ENCODE data around the gene TMEM86A.
A peak's percentile ranks its signal among the peaks of the same experiment; 100 is the strongest.

Gene TMEM86A

GRCh38 chr11:18699269-18699596 lies 654 bp downstream of the TMEM86A start:
- DNase-seq: no peak
- H3K4me3 ChIP-seq (ENCODE audit: low read depth, low read length): peak overlapping the region; percentile 59
- H3K36me3 ChIP-seq (replicated peaks): no peaks in the 10 kb centered on the region
- TF ChIP-seq CTCF (IDR thresholded peaks at IDR 0.05; ENCODE audit: low read depth, low read length, missing control alignments): no peak
- in situ Hi-C loops (cut with HindIII; ENCODE audit: low pct_ligation_motif_present, low sequenced_read_pairs): no loop called here
- H3K27ac ChIP-seq: no peak overlapping the region
- no peaks in the 10 kb centered on the region for H3K27me3 ChIP-seq (replicated peaks)

GRCh38 chr11:18699848-18700261 lies 1.3 kb downstream of the TMEM86A start:
- no peak overlapping the region for H3K27ac ChIP-seq
- no peak for DNase-seq
- H3K27me3 ChIP-seq (replicated peaks): no peaks in the 10 kb centered on the region
- H3K36me3 ChIP-seq (replicated peaks): no peaks in the 10 kb centered on the region
- H3K4me3 ChIP-seq (ENCODE audit: low read depth, low read length): no peak overlapping the region
- in situ Hi-C loops (cut with HindIII; ENCODE audit: low pct_ligation_motif_present, low sequenced_read_pairs): no loop called here
- no peak for TF ChIP-seq CTCF (IDR thresholded peaks at IDR 0.05; ENCODE audit: low read depth, low read length, missing control alignments)

GRCh38 chr11:18700375-18700774 lies 1.8 kb downstream of the TMEM86A start:
- H3K4me3 ChIP-seq (ENCODE audit: low read depth, low read length): no peak overlapping the region
- no peak for TF ChIP-seq CTCF (IDR thresholded peaks at IDR 0.05; ENCODE audit: low read depth, low read length, missing control alignments)
- H3K27ac ChIP-seq: no peak overlapping the region

GRCh38 chr11:18700872-18701271 lies 2.3 kb downstream of the TMEM86A start:
- Histone ChIP-seq H3K27ac (no peak overlapping the region), H3K27me3 (replicated peaks) (no peaks in the 10 kb centered on the region), H3K36me3 (replicated peaks) (no peaks in the 10 kb centered on the region), H3K4me3 (ENCODE audit: low read depth, low read length) (no peak overlapping the region)
- TF ChIP-seq CTCF (IDR thresholded peaks at IDR 0.05; ENCODE audit: low read depth, low read length, missing control alignments): no peak
- in situ Hi-C loops (cut with HindIII; ENCODE audit: low pct_ligation_motif_present, low sequenced_read_pairs): no loop called here
- no peak for DNase-seq

More at GRCh38 chr11:18700375-18700774, 1.8 kb downstream of the TMEM86A start:
- Histone ChIP-seq H3K36me3 (replicated peaks) (no peaks in the 10 kb centered on the region), H3K27me3 (replicated peaks) (no peaks in the 10 kb centered on the region)
- in situ Hi-C loops (cut with HindIII; ENCODE audit: low pct_ligation_motif_present, low sequenced_read_pairs): no loop called here
- no peak for DNase-seq

GRCh38 chr11:18701614-18702216 lies 3.1 kb downstream of the TMEM86A start:
- in situ Hi-C loops (cut with HindIII; ENCODE audit: low pct_ligation_motif_present, low sequenced_read_pairs): no loop called here
- Histone ChIP-seq H3K27ac (no peak overlapping the region), H3K4me3 (ENCODE audit: low read depth, low read length) (no peak overlapping the region), H3K36me3 (replicated peaks) (no peaks in the 10 kb centered on the region), H3K27me3 (replicated peaks) (peaks cover 2% of the 10 kb centered on the region)
- no peak for TF ChIP-seq CTCF (IDR thresholded peaks at IDR 0.05; ENCODE audit: low read depth, low read length, missing control alignments)
- no peak for DNase-seq
